Neural cell (in vitro differentiated cells): ENCODE measurements around the gene TFDP2.

ENCODE experiments used
- CTCF ChIP-seq: fragments of 450-650 bp; IDR thresholded peaks from 2 replicates; pipeline ENCODE4 v1.5.1; 2014; ENCODE audit warnings: antibody characterized with exemption, mild to moderate bottlenecking, moderate library complexity; ENCODE audit not compliant: poor library complexity, severe bottlenecking
- EP300 ChIP-seq: fragments of 450-650 bp; conservative IDR thresholded peaks from 2 replicates; pipeline ENCODE4 v1.6.1; 2014; ENCODE audit warnings: antibody characterized with exemption, mild to moderate bottlenecking, moderate library complexity; ENCODE audit not compliant: poor library complexity, severe bottlenecking
- EZH2 ChIP-seq: fragments of 200-600, 300-800 bp; shearing (Covaris generic), sonication (generic); IDR thresholded peaks from 2 replicates; pipeline ENCODE4 v1.6.1; 2014; ENCODE audit warnings: antibody characterized with exemption, low read length, borderline replicate concordance, mild to moderate bottlenecking; ENCODE audit not compliant: insufficient read depth, poor library complexity, severe bottlenecking
- MXI1 ChIP-seq: fragments of 450-650 bp; conservative IDR thresholded peaks from 2 replicates; pipeline ENCODE4 v1.6.1; 2014; ENCODE audit warnings: antibody characterized with exemption, mild to moderate bottlenecking; ENCODE audit not compliant: poor library complexity, severe bottlenecking
- POLR2AphosphoS5 ChIP-seq: IDR thresholded peaks from 2 replicates; pipeline ENCODE4 v1.6.1; 2012
- RAD21 ChIP-seq: fragments of 450-650 bp; conservative IDR thresholded peaks from 2 replicates; pipeline ENCODE4 v1.6.1; 2014; ENCODE audit warnings: antibody characterized with exemption, mild to moderate bottlenecking, moderate library complexity
- REST ChIP-seq: IDR thresholded peaks from 2 replicates; pipeline ENCODE4 v1.6.1; 2012; ENCODE audit warnings: borderline replicate concordance
- SMC3 ChIP-seq: fragments of 450-650 bp; conservative IDR thresholded peaks from 2 replicates; pipeline ENCODE4 v1.6.1; 2014; ENCODE audit warnings: antibody characterized with exemption, mild to moderate bottlenecking, moderate library complexity; ENCODE audit not compliant: poor library complexity
- TAF1 ChIP-seq: IDR thresholded peaks from 2 replicates; pipeline ENCODE4 v1.6.1; 2012; ENCODE audit warnings: low read depth

- TF ChIP-seq CTCF: no peak
- TF ChIP-seq EP300: no peak
- TF ChIP-seq EZH2: no peak
- TF ChIP-seq SMC3: no peak
- TF ChIP-seq POLR2AphosphoS5: no peak
- TF ChIP-seq REST: no peak
- no peak for TF ChIP-seq TAF1
- TF ChIP-seq RAD21: no peak
- TF ChIP-seq MXI1: no peak
These were observed 31.5 kb upstream of the TFDP2 start for GRCh38 chr3:142180761-142181362.
